ENCODE measurements around the gene C12orf57.

Gene C12orf57

DNA sequence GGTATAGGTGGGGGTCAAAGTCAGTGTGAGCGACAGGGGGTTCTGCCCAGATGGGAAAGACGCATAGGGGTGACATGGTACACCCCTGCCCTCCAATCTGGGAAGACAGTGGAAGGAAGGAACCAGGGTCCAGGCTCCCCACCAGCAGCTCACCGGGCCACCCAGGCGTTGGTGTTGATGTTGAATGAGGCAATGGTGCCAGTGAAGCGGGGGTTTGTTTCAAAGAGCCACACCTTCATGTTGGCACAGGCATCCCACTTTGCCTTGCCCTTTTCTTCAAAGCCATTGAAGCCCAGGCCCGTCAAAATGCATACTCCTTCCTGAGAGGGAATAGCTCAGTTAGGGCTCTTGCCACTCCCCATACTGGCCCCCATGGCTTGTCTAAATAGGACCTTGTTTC is 34.4 kb downstream of the C12orf57 start:
- Histone ChIP-seq H3K4me3 (no peak overlapping the region), H3K27ac (peak overlapping the region in 5 of 21 experiments; percentile 13 to 52 (median 32))

DNA sequence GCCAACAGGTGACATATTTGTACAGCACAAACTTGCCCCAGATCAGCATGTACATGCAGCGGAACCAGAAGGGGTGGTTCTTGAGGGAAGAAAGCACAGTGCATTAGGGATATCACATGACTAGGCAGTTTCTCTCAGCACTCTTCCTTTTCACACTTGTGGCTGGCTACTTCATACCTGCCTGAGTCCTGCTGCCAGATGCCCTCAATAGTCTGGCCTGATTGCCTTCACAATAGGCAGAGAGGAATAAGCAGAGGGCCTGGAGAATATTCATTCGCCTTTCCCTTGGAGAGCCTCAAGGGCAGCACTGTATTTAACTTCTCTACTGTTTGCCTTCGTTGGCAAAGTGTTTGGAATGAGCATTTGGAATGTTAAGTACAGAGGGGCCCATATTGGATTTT is 34.8 kb downstream of the C12orf57 start:
- Histone ChIP-seq H3K27ac (peak overlapping the region in 9 of 21 experiments; percentile 8 to 58 (median 32)), H3K4me3 (no peak overlapping the region)

DNA sequence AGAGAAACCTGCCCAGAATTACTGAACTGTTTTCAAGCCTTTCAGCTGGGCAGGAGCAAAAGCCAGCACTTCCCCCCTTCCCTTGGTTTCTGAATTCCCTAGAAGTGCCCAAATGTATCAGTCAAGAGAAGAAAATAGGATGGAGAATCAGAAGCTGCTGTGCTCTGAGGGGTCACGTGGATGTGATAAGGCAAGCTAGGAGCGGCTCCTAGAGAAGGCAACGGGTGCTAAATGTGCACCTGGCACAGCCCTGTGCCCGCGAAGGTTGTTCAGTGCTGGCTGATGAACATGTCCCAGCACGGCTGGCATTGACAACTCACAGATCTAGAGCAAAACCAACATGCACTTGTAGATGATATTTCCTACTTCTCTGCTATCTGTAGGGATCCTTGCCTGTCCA is 35.2 kb downstream of the C12orf57 start:
- no peak overlapping the region for H3K4me3 ChIP-seq
- H3K27ac ChIP-seq, result peak overlapping the region in 7 of 21 experiments; percentile 8 to 58 (median 32)

DNA sequence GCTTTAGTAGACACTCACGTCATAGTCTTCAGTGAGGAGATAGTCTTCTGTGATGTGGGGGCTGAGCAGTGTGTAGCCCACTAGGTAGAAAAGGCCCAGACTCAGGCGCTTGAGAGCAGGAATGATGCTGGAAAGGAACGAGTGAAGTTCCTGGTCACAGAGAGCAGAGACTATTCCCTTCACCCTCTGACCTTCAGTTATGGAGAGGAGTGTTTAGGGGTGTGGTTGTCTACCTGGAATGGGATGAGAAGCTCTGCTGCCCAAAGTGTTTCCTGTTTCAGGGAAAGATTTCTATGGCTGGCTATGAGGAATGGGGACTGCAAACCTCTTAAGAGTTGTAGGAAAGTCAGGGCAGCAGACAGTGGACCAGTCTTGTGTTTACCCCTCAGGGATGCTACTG is 35.6 kb downstream of the C12orf57 start:
- peak overlapping the region in 2 of 21 experiments; percentile 8 to 19 for H3K27ac ChIP-seq
- no peak overlapping the region for H3K4me3 ChIP-seq

DNA sequence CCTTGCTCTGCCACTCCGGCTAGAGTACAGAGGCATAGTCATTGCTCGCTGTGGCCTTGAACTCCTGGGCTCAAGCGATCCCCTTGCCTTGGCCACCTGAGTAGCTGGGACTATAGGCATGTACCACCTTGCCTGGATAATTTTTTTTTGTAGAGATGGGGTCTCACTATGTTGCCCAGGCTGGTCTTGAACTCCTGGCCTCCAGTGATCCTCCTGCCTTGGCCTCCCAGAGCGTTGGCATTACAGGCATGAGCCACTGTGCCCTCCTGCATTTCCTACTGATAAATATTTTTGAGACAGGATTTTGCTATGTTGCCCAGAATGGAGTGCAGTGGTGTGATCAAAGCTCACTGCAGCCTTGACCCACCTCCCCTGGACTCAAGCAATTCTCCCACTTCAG is 36.3 kb downstream of the C12orf57 start:
- H3K27ac ChIP-seq, result no peak overlapping the region

DNA sequence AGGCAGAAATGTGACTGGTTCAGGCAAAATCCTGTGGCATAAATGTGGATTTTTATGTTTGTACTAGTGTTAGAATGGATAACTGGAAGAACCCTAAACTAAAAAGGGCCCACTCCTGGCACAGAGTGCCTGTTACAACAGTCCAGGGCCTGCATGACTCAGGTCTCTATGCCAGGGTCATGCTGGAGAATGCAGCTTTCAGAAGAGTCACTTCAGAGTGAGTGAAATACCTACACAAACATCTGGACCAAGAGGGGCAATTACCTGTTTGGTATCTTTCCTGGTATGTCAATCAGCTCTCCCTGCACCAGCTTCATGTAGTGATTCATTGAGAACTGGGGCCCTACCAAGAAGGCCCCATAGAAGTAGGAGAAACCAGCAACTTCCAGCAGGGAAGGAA is 36.9 kb downstream of the C12orf57 start:
- no peak overlapping the region for H3K4me3 ChIP-seq
- no peak overlapping the region for H3K27ac ChIP-seq

More for the DNA sequence above, 36.3 kb downstream of the C12orf57 start:
- H3K4me3 ChIP-seq, result no peak overlapping the region

DNA sequence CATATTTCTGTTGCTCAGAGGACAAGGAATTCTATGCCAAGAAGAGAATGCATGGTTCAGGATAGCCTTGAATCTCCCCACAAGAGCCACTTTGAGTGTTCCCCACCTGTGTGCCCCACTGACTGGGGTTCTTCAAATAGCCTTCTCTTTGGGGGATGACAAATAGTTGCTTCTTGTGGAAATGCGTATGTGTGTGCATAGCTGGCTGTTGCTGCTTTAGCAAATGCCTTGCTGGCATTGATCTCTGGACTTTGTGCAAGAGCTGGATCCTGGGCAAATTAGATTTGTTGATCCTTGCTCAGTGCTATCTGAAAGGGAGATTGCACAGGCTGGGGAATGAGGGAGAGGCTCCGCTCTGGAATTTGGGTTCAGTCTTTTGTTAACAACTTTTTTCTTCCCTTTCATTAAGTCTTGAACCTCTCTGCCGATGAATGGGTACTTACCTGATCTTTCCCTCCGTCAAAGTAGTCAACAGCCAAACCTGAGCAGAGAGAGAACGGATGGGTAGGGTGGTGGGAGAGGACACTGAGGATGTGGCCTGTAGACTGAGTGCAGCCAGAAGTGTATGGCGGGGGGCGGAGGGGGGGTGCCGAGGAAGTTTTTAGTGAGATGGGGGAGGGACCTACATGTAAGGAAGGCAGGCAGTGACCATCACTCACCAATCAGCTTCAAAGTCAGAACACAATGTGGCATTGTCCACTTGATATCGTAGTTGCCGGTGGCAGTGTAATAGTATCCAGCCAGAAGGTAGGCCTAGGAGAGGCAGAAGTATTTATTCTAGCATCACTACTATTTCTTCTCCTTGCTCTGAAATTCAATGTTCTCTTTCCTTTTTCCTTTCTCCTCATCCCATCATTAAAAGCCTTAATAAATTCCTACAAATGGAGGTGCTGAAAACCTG is 37.6 kb downstream of the C12orf57 start:
- no peak overlapping the region for H3K4me3 ChIP-seq
- no peak overlapping the region for H3K27ac ChIP-seq

DNA sequence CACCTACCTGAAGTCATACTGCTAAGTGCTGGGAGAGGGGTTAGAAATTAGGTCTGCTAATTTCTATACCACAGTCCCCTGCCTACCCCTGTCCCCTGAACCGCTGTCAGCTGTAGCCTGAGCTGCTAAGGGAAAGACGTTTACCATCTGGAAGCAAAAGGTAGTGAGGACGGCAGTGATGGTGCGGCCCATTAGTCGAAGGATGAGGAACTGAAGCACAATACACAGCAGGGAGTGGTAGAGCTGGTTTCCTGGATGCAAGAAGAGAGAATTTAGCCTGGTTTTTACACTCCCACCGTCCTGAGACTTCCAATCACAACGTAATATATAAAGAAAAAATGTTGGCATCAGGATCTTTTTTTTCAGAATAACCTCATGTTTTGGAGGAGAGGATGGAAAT is 38.7 kb downstream of the C12orf57 start:
- H3K4me3 ChIP-seq, result no peak overlapping the region

DNA sequence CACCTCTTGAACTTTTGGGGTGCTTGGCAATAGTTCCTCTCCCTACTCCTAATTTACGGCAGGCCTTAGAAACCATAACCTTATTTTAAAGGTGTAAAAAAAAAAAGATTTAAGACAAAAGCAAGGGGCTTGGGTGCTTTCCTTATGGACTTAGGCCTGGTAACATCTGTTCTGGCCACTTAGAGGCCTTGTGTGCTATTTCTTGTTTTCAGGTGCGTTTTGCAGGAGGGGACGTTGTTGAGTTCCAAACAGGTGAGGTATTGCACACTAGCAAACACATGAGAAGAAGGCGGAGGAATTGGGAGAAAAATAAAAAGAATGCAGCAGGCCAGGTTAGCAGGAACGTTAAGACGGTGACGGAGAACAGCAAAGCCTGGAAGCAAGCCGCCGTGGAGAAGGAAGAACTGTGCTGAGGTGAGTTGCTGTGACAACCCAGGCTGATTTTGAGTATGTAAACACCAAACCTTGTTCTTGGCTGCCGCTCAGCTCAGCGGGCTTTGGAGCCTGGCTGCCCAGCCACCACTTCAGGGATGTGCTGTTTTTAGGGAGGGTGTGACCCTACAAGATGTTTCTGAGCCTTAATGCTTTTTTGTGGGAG is 44.2 kb downstream of the C12orf57 start:
- H3K27ac ChIP-seq, result peak overlapping the region in 6 of 21 experiments; percentile 3 to 52 (median 37)
- H3K4me3 ChIP-seq, result no peak overlapping the region

More for the DNA sequence above, 38.7 kb downstream of the C12orf57 start:
- H3K27ac ChIP-seq, result no peak overlapping the region

Measured in skin epidermis (tissue), 12 donors.